GM21717 (cell line): Measurements from ENCODE around the gene LGALS7B.
A peak's percentile ranks its signal among the peaks of the same experiment; 100 is the strongest.
"Not testable (repeated sequence)": the region's sequence is repeated elsewhere in the genome, so short reads cannot be mapped to it uniquely, and the experiment has no call there.

Source experiments
- ATAC-seq: cut with Tn5 transposase; IDR thresholded peaks from one replicate; pipeline ENCODE4 v1.9.1; 2021; ENCODE audit warnings: mild to moderate bottlenecking, moderate library complexity; ENCODE audit not compliant: unreplicated experiment

LGALS7B gene

DNA sequence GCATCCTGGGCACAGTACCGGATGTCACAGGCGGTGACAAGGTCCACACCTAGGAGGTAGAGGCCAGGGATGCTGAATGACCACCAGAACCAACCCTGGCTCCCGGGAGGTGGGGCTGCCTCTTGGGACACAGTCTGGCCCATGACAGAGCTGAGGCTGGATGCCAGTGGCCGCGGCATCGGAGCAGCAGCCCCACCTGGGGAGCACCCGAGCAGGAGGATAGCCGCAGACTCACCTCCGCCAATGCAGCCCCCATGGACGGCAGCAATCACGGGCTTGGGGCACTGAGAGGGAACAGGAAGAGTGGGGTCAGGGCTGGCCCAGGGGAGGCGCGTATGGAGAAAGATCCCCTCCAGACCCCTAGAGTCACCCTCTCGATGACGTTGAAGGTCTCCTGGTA lies 28.1 kb downstream of the LGALS7B start:
- ATAC-seq = no peak

DNA sequence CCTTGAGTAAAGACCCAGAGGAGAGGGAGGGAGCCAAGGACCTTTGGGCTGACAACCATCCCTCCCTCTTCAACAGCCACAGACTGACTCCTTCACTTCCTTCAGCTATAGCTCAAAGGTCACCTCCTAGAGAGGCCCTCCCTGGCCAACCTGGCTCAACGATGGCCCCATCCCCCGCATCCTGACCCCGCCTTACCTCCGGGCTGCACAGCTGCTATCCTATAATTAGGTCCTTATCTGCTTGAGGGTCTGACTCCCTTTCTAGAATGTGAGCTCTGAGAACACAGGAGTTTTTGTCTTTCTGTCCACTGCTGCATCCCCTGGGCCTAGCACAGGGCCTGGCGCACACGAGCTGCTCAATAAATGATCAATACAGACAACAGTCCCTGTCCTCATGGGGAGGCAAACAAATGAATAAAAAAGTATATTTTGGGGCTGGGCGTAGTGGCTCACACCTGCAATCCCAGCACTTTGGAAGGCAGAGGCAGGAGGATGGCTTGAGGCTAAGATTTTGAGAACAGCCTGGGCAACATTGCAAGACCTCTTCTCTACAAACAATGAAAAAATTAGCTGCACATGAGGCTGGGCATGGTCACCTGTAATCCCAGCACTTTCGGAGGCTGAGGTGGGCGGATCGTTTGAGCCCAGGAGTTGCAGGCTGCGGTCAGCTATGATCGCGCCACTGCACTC lies 30.4 kb downstream of the LGALS7B start:
- ATAC-seq = no peak

DNA sequence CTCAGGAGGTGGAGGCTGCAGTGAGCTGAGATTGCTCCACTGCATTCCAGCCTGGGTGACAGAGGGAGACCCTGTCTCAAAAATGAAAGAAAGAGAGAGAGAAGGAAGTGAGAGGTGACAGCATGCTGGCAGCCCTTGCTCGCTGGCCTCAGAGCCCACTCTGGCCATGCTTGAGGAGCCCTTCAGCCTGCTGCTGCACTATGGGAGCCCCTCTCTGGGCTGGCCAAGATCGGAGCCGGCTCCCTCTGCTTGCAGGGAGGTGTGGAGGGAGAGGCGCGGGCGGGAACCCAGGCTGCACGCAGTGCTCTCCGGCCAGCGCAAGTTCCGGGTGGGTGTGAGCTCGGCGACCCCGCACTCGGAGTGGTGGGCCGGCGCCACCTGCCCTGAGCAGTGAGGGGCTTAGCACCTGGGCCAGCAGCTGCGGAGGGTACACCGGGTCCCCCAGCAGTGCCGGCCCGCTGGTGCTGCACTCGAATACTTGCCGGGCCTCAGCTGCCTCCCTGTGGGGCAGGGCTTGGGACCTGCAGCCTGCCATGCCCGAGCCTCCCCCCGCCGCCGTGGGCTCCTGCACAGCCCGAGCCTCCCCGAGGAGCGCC lies 32.3 kb downstream of the LGALS7B start:
- not testable (repeated sequence) for ATAC-seq

DNA sequence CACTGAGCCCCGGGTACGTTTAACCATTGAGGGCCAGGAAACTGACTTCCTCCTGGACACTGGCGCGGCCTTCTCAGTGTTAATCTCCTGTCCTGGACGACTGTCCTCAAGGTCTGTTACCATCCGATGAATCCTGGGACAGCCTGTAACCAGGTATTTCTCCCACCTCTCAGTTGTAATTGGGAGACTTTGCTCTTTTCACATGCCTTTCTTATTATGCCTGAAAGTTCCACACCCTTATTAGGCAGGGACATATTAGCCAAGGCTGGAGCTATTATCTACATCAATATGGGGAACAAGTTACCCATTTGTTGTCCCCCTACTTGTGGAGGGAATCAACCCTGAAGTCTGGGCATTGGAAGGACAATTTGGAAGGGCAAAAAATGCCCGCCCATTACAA lies 36.9 kb downstream of the LGALS7B start:
- not testable (repeated sequence) for ATAC-seq

DNA sequence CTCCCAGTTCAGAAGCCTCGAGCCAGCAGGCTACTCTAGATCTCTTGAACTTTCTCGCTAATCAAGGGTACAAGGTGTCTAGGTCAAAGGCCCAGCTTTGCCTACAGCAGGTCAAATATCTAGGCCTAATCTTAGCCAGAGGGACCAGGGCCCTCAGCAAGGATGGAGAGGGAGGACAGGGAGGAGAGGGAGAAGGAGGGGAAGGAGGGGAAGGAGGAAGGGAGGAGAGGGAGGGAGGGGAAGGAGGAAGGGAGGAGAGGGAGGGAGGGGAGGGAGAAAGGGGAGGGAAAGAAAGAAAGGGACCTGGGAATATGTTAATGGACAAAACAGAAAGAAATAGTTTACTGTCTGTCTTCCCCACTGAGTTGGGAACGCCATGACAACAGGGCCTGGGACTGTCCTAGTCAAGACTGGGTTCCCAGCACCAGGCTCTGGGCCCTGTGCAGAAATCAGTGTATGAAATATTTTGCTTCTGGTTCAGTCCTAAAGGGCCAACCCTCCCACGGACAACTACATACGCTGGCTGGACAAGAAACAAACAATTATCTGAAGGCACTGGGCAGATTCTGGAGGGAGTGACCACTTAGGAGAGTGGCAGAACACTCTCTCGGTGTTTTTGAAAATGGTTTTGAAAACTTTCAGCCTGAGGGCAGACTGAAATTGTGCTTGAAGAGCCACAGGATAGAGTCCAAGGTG lies 38.0 kb downstream of the LGALS7B start:
- no peak for ATAC-seq

DNA sequence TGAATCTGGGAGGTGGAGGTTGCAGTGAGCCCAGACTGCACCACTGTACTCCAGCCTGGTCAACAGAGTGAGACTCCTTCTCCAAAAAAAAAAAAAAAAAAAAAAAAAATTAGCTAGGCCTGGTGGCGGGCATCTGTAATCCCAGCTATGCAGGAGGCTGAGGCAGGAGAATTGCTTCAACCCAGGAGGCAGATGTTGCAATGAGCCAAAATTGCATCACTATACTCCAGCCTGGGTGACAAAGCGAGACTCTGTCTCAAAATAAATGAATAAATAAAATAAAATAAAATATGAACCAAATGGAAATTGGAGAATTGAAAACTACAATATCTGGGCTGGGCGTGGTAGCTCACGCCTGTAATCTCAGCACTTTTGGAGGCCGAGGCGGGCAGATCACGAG lies 40.2 kb downstream of the LGALS7B start:
- ATAC-seq = not testable (repeated sequence)

DNA sequence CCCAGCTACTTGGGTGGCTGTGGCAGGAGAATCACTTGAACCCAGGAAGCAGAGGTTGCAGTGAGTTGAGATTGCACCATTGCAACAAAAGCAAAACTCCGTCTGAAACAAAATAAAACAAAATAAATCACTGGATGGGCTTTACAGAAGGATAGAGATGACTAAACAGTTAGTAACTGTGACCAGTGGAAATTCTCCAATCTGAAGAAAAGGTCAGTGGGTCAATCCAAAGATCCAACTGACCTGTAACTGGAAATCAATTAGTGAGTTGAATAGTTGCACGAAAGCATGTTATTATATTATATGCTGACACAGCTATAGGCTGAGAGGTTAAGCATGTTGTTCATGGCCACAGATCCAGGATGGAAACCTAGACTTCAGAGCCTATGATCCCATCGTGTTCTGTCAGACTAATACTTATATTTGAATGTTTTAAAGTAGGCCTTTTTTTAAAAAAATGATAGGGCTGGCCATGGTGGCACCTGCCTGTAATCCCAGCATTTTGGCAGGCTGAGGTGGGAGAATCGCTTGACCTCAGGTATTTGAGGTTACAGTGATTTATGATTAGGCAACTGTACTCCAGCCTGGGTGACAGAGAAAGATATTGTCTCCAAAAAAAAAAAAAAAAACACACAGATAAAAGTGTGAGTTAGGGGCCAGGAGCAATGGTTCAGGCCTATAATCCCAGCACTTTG lies 41.2 kb downstream of the LGALS7B start:
- no peak for ATAC-seq

DNA sequence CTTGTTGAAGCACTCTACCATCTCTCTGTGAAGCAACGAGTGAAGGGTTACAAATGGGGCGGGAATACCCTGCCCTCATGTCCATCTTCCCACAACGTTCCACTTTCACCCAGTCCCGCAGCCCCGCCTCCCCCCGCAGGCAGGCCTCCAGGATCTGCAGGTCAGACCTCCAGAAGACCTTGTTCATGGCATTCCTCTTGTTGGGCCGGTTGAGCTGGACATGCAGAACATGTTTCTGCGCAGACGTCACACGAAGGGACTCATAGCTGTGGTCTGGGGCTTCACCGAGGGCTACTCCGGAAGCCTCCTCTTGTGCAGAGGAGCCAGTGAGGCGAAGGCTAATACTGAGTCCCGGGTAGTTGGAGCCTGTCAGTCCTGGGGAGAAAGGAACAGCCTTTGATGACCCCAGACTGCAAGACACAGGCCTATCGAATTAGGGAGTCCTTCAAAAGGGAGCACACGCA lies 42.2 kb downstream of the LGALS7B start:
- ATAC-seq = peak; percentile 46

DNA sequence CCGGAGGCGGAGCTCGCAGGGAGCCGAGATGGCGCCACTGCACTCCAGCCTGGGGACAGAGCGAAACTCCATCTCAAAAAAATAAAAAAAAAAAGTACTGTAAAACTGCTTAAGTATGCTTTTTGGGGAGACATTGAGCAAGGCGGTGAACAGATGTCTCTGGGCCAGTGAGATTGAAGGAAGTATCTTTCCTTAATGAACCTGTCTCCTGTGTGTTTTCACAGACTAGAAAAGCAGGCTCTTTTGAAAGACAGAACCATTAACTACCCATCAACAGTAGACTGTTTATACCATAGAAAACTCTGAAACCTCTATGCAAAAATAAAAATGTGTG lies 44.1 kb downstream of the LGALS7B start:
- ATAC-seq = no peak

DNA sequence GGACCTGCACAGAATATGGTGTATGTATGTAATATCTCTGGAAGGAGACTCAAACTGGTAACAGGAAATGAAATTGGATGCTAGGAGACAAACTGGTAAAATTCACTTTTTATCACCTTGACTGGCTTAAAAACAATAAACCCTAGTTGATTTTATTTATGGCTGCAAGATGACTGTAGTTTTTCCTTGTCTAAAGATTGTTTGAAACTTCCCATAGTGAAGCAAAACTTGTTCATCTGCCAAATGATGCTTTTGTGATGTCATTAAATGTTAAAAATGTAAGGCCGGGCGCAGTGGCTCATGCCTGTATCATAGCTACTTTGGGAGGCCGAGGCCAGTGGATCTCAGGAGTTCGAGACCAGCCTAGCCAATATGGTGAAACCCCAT lies 45.1 kb downstream of the LGALS7B start:
- no peak for ATAC-seq

DNA sequence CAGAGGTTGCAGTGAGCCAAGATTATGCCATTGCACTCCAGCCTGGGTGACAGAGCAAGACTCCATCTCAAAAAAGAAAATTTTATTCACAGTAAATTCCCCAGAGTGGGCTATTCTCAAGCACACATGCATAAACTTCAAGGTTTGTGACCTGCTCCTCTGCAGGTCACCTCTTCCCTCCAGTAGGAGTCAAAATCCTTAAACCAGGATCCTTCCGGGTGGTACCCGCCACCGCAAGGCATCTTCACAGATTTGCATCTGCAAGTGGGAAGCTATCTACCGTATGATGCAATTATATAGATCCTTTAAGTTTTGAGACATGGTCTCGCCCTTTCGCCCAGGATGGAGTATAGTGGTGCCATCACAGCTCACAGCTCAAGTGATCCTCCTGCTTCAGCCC lies 45.6 kb downstream of the LGALS7B start:
- ATAC-seq = no peak

DNA sequence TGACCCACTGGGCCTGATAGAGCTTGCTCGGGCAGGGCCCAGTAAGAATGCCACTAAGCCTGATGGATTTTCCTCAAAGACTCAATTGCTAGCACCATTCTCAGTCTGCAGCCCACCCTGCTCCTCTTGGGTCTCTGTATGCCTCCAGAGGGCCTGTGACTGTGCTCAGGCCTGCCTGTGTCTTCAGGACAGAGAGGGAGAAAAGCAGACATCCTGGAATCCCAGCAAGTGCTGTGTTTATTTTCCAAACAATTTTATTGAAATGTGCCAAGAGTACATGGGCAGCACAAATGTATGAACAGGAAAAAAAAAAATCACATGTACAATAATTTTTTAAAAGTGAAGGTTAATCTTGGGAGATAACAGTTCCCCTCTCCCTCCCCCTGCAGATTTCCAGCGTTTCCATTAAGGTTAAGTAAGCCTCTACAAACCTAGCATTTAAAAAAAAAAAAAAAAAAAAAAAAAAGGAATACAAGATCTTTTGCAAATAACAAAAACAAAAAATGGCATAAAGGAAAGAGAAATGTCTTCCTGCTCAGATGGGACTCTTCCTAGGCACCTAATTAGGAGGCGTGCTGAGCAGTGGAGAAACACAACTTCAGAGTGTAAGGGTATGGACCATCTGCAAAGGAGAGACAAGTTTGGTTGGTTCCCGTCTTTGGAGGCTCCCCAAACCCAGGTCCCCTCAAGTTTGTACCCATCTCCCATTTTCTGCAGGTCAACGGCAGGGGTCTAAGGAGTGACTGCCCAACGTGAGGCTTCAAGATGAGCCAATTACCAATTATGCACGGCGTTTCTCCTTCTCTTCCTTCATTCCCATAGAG lies 47.4 kb downstream of the LGALS7B start:
- ATAC-seq = no peak

DNA sequence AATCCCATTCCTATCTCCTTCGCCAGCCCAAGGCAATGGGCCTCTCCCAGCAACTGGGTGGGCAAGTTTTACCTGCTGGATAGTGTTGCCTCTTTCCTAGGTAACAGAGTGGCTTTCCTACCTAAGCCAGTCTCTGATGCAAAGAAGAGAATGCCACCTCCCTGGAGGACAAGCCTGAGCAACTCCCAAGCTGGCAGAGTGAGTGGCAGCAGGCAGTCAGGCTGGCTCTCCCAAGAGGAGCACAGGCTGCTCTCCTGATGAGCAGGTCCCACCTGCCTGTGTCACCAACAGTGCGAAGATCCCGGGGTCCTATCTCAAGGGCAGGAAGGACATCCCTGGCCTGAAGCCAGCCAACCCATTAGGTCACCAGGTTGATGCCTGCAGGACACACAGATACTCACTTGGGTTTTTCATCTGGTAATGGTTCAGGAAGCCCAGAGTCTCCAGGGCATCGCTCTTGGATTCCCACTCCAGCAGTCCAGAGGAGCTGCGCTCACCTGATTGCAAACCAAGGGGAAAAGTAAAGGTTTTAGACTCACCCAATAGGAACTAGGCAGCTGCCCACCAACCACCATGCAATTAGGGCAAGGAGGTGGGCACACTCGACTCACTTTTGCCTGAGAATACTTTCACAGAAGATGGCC lies 48.1 kb downstream of the LGALS7B start:
- ATAC-seq = no peak

DNA sequence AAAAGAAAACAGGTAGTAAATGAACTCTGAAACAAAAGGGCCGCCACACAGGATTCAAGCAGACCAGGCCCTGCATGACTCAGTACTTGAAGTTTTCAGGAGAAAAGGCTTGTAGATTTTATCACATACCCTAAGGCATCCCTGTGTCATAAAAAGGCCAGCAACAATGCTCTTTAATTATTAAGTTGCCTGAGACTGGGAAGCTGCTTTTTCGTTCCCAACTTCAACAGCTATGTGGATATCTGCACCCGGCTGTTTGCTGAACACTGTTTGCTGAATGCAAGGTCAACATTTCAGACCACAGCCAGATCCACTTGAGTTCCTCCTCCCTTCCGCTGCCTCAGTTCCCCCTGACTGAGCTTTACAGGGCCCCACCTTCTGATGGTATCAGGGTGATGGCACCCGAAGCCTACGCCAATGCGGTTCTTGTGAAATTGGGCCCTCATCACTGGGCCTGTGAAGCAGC lies 48.7 kb downstream of the LGALS7B start:
- ATAC-seq = no peak

DNA sequence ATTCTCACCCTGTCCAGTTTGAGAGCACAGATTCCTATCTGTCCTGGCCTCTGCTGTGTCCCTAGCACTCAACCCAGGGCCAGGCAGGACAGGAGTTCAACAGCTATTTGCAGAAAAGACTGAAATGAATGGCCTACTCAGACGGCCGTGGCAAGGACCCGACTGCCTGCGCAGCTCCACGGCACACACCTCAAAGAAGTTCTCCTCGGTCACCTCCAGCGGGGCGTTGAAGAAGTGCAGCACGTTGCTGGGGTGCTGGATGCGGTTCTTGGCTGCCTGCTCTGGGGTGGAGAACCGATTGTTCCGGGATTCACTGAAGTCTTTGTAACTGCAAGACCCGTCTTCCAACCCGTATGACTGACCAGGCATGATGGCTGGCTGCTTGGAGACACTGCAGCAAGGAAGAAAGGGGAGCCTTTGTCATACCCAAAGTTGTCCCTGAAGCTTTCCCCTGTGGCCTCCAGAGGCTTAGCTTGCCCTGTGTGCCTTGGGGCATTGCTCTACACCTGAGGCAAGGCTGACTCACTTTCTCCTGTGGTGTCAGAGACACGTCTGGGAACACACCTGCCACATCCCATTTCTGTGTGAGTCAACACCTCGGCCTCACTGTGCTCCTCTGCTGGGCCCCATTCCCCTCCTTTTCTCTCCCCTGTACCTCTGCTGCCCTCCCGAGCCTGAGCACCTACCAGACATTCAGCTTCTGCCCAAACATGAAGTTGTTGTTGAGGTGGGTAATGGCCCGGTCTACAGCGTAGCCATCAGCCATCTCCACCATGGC lies 49.4 kb downstream of the LGALS7B start:
- no peak for ATAC-seq

DNA sequence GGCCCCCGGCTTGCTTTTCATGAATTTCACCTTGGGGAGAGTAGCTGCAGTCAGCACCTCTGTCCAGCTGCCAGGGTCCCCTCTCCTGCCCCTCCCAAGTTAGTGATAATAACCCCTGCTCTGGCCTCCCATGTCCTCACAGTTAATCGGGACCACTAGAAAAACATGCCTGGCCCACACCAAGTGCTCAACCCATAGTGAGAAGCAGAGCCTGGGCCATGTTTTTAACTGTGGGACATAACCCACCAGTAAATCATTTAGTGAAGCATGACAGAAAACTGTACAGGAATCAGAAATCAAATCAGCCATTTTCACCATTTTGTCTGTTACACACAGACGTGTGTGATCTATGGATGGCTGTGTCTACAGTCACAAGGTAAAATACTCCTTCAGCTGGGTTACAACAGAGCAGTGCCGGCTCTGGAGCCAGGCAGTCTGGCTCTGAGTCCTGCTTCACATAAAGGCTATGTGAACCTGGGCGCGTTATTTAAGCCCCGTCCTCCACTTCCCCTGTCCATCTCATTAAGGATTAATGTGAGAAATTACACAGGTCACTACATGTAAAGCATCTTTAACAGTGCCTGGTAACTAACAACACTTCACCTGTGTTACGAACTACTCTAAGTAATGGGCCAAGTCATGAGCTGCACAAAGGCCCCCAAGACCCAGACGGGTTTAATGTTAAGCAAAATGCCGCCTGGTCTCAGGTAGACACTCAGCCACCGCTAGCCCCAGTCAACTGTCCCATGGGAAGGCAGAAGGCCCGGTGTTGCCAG lies 50.2 kb downstream of the LGALS7B start:
- ATAC-seq = no peak

DNA sequence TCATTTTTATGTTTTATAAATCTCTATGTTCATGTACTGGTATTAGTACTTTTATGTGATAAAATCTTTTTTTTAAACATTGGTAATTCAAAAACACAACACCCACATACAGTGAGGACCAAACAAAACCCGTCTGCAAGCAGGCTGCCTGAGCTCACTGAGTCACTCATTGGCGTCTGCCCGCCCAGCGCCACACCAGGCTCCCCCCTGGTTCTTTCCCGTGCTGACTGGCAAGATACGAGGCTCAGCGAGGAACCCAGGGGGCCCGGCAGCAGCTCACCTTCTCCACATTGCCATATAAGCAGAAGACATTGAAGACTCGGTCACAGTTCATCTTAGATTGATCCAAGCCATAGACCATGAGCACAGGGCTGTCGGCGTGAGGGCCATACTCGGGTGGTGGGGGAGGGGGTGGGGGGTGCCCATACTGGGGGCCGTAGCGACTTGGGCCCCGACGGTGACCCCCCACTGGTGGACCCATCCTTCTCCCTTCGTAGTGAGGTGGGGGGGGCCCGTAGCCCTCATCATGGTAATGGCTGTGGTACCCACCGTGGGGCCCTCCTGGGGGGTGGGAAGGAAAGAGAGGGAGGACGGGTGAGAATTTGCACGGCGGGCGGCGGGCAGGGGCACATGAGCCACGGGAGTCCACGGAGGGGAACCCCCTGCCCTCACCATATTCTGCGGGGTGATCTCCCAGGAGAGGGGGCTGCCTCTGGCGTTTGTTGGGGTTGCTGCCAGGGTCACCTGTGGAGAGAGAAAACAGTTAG lies 51.0 kb downstream of the LGALS7B start:
- ATAC-seq = no peak

DNA sequence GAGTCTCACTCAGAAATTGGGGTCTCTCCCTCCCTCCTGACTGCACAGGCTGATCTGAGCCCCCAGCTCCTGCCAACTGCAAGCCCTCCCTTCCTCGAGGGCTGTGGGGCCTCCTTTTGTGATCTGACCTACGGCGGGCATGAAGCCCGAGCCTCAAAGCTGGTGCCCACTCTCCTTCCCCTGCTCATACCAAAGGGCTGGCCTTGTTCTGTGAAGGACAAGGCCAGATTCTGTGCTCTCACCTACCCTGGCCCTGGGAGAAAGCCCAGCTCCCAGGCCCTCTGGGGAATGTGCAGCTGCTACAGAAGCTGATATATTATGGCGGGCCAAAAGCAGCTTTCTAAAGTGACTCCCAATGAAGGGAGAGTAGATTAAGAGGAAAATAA lies 51.6 kb downstream of the LGALS7B start:
- ATAC-seq = no peak
